Adrenal gland (tissue), 12 donors: ENCODE measurements around the gene SPEG. TPM values are rescaled to one million over a fixed set of nuclear protein-coding genes. Genes with fewer than 3 reads are reported as not detected.

ENCODE experiments used
- DNase-seq, 7 donors: peaks; one replicate each; pipeline ENCODE4 v3.0.0-alpha.2; 2019 to 2020
- H3K27ac ChIP-seq, 5 donors: fragments of 200-600 bp; sonication (generic) in 4 of 5; 1 replicate in 3 of 5; 2 replicates in 2 of 5; pipeline versions ENCODE4 v1.5.1 to v1.8.0; 2016 to 2020; ENCODE audit warnings: mild to moderate bottlenecking in 1 of 5
- H3K27me3 ChIP-seq: fragments of 200-600 bp; 2 replicates; pipeline ENCODE4 v1.8.0; 2021
- H3K36me3 ChIP-seq, 2 donors: fragments of 200-600 bp; replicated peaks in 1 of 2; 1 replicate in 1 of 2; 2 replicates in 1 of 2; pipeline versions ENCODE4 v1.5.1 to v1.8.0; 2018 to 2022
- H3K4me1 ChIP-seq, 2 donors: fragments of 200-600 bp; replicated peaks in 1 of 2; 1 replicate in 1 of 2; 2 replicates in 1 of 2; pipeline versions ENCODE4 v1.5.1 to v1.8.0; 2018 to 2021
- H3K4me3 ChIP-seq, 4 donors: fragments of 200-600 bp; sonication (generic) in 3 of 4; one replicate each; pipeline ENCODE4 v1.5.1; 2016 to 2018
- H3K9me3 ChIP-seq, 3 donors: fragments of 200-600 bp; sonication (generic) in 1 of 3; replicated peaks in 1 of 3; 1 replicate in 2 of 3; 2 replicates in 1 of 3; pipeline versions ENCODE4 v1.5.1 to v1.8.0; 2016 to 2021
- POLR2A ChIP-seq, 2 donors: fragments of 450-650 bp; IDR thresholded peaks; one replicate each; pipeline ENCODE4 v1.6.1; 2017; ENCODE audit warnings: antibody characterized with exemption in 2 of 2, mild to moderate bottlenecking in 2 of 2, moderate library complexity in 1 of 2
- WGBS, 4 donors: extraction: QIAGEN DNeasy Blood & Tissue Kit in 2 of 4; methylation state at CpG; one replicate each; pipeline versions ENCODE4 v1.1.5 to v1.1.7; 2013 to 2017; 5-methylcytosine and 5-hydroxymethylcytosine counted together
- intact Hi-C, 2 donors: fragments of 100-400 bp; cut with DNase I; formaldehyde crosslinking; loops; one replicate each; pipeline versions ENCODE4 v1.14.1 to v1.15.0; 2022 to 2023
- polyA plus RNA-seq, 3 donors: library from polyadenylated mRNA; stranded (reverse); fragments of 200-250 nt in 2 of 3; fragments of 350-450 nt in 1 of 3; fragmentation: Illumina TruSeq in 1 of 3; extraction: RNeasy Lipid Tissue Mini Kit (QIAGEN cat#74804) in 1 of 3; gene quantifications; one replicate each; pipeline ENCODE4 v1.2.3, GENCODE V29; 2013 to 2014
- total RNA-seq, 9 donors: library from RNA; depleted of rRNA in 4 of 9; stranded (reverse); fragments of >200 nt in 4 of 9; fragments of 120-200 nt in 1 of 9; fragmentation: NEBNext Ultra II Directional in 1 of 9; extraction: Animal tissue kit (Norgen Biotek cat#: 25700) in 1 of 9; gene quantifications; one replicate each; pipeline versions ENCODE4 v1.1.0 to v1.2.4, GENCODE V29; 2013 to 2023
- TF ChIP-seq, protein P1 (sequence below), 6 experiments: fragments of 450-650 bp in 4 of 6; fragments of 200-600 bp in 2 of 6; sonication (generic) in 1 of 6; IDR thresholded peaks; 1 replicate in 5 of 6; 2 replicates in 1 of 6; pipeline versions ENCODE4 v1.5.1 to v1.8.0; 2016 to 2021; ENCODE audit warnings: antibody characterized with exemption in 6 of 6, mild to moderate bottlenecking in 2 of 6, moderate library complexity in 1 of 6
- donor health status: healthy with polysubstance abuse.
- donor health status: Bipolar disorder and iron deficiency.
- donor health status: DM: yes; HTN: yes; CAD: no.
- donor health status: DM: no; HTN: no; CAD: no.
- donor health status: DM: no; HTN: no; CAD: no.
- donor health status: DM: yes; HTN: yes; CAD: no.

Gene SPEG
- total and polyA plus RNA-seq, 12 donors, result 0.66 to 178 (median 5.5) TPM

DNA sequence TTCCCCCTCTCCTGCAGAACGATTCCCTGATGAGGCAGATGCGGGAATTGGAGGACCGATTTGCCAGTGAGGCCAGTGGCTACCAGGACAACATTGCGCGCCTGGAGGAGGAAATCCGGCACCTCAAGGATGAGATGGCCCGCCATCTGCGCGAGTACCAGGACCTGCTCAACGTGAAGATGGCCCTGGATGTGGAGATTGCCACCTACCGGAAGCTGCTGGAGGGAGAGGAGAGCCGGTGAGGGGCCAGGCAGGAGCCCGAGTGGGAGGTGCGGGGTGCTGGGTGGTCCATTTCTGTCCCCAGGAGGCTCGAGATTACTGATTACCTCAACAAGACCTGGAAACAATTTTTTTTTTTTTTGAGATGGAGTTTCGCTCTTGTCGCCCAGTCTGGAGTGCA lies 13.3 kb upstream of the SPEG start:
- Histone ChIP-seq H3K36me3 (no peaks in the 10 kb centered on the region), H3K4me1 (no peaks in the 10 kb centered on the region), H3K4me3 (no peak overlapping the region), H3K27ac (no peak overlapping the region), H3K9me3 (no peaks in the 10 kb centered on the region), H3K27me3 (peaks cover 16% of the 10 kb centered on the region)
- intact Hi-C loops, result no loop called here
- DNase-seq, result no peak
- WGBS, 4 donors, result 85 to 88% (median 88%) methylated on average over 17 of the region's 17 CpGs
- TF ChIP-seq, protein P1, sequence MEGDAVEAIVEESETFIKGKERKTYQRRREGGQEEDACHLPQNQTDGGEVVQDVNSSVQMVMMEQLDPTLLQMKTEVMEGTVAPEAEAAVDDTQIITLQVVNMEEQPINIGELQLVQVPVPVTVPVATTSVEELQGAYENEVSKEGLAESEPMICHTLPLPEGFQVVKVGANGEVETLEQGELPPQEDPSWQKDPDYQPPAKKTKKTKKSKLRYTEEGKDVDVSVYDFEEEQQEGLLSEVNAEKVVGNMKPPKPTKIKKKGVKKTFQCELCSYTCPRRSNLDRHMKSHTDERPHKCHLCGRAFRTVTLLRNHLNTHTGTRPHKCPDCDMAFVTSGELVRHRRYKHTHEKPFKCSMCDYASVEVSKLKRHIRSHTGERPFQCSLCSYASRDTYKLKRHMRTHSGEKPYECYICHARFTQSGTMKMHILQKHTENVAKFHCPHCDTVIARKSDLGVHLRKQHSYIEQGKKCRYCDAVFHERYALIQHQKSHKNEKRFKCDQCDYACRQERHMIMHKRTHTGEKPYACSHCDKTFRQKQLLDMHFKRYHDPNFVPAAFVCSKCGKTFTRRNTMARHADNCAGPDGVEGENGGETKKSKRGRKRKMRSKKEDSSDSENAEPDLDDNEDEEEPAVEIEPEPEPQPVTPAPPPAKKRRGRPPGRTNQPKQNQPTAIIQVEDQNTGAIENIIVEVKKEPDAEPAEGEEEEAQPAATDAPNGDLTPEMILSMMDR (IDR thresholded peaks at IDR 0.05), result no peak
- no peak for TF ChIP-seq POLR2A (IDR thresholded peaks at IDR 0.05)

DNA sequence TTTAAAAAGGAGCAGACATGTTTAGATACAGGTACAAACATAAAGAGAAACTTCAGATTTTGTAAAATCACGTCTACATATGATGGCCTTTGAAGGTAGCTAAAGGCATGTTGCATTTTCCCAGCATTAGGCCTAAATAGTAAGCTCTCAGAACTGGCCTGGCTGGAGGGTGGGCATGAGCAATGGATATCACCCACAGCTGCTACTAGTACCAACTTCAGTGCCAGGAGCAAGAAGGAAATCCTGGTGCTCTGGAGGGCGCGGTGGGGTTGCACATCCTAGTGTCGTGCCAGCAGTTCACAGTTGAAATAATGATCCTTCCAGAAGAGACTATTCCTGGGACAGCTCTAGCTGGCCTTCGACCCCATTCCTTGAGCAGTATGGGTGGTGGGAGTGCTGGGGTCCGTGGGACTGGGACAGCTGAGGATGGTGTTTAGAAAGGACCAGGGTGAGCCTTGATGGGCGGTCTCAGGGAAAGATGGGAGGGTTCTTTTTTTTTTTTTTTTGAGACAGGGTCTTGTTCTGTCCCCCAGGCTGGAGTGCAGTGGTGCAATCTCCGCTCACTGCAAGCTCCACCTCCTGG lies 11.6 kb upstream of the SPEG start:
- no peak for TF ChIP-seq POLR2A (IDR thresholded peaks at IDR 0.05)
- TF ChIP-seq, protein P1 (IDR thresholded peaks at IDR 0.05), result no peak
- Histone ChIP-seq H3K9me3 (no peaks in the 10 kb centered on the region), H3K27me3 (peaks cover 15% of the 10 kb centered on the region), H3K4me3 (no peak overlapping the region), H3K4me1 (no peaks in the 10 kb centered on the region), H3K27ac (no peak overlapping the region), H3K36me3 (no peaks in the 10 kb centered on the region)
- 83 to 91% (median 86%) methylated on average over 6 to 8 of the region's 8 CpGs for WGBS, 4 donors
- intact Hi-C loops, result no loop called here
- no peak for DNase-seq

DNA sequence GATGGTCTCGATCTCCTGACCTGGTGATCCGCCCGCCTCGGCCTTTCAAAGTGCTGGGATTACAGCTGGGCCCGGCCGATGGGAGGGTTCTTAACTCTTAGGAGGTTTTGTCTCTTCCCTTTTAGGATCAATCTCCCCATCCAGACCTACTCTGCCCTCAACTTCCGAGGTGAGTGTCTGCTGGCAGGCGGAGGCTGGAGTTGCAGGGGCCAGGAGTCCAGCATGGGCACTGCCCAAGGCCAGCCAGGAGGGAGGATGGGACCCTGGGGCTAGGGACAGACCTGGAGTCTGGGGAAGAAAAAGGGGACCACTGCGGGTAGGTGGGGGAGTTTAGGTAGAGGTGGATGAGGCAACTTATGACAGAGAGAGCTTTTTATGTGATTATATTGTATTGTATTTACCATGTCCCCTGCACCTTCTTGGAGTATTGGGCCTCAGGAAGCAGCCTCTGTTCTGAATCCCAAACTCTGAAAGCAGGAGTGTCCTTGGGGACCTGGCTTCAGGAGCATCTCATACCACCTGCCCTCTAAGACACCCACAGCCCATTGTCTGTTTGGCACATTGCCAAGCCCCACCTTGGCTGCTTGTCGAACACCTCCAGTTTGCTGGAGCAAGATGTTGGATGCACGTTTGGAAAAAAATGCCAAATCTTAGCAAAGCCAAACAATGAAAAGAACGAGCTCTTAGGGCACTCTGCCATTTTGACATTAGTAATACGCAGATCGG lies 10.8 kb upstream of the SPEG start:
- H3K9me3 ChIP-seq, result no peaks in the 10 kb centered on the region
- intact Hi-C loops, result no loop called here
- no peak overlapping the region for H3K4me3 ChIP-seq
- H3K27me3 ChIP-seq, result peaks cover 7% of the 10 kb centered on the region
- no peak for DNase-seq
- WGBS, 4 donors, result 69 to 86% (median 82%) methylated on average over 12 to 14 of the region's 14 CpGs
- H3K36me3 ChIP-seq, result no peaks in the 10 kb centered on the region
- no peak overlapping the region for H3K27ac ChIP-seq
- no peaks in the 10 kb centered on the region for H3K4me1 ChIP-seq
- TF ChIP-seq, protein P1 (IDR thresholded peaks at IDR 0.05), result no peak
- TF ChIP-seq POLR2A (IDR thresholded peaks at IDR 0.05), result no peak

DNA sequence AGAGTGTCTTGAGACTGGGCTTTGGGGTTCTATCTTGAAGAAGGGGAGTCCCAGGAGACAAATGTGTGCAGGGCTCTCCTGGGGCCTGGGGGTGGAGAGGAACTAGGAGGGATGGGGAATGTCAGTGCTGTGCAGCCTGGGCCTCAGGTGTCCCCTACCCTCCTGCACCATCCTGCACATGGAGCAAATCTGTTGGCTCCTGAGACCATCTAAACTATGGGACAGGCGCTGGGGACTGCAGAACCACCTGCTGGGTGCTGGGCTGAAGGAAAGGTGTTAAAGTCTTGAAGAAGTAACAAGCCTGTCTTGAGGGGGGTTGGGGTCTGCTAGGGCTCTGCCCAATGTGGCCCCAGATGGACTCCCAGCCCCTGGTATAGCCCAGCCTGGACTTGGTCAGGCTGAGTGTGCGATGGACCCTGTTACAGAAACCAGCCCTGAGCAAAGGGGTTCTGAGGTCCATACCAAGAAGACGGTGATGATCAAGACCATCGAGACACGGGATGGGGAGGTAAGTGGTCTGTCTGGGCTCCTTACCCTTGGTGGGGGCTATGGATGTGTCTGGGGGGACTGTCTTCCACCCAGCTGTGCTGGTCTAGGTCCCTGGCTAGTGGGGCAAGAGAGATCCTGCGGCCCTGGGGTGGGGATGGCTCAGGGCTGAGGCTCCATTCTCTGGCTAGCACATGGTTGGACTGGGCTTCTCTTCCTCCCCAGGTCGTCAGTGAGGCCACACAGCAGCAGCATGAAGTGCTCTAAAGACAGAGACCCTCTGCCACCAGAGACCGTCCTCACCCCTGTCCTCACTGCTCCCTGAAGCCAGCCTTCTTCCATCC lies 9.2 kb upstream of the SPEG start:
- Histone ChIP-seq H3K4me3 (no peak overlapping the region), H3K27ac (no peak overlapping the region), H3K9me3 (no peaks in the 10 kb centered on the region), H3K36me3 (no peaks in the 10 kb centered on the region), H3K4me1 (no peaks in the 10 kb centered on the region), H3K27me3 (no peaks in the 10 kb centered on the region)
- TF ChIP-seq POLR2A (IDR thresholded peaks at IDR 0.05), result no peak
- TF ChIP-seq, protein P1 (IDR thresholded peaks at IDR 0.05), result no peak
- no peak for DNase-seq
- intact Hi-C loops, result no loop called here
- 72 to 91% (median 85%) methylated on average over 5 to 8 of the region's 8 CpGs for WGBS, 4 donors
